HG03565 (cell line): ENCODE results near the gene STXBP5L.
"Not testable (repeated sequence)": the region's sequence is repeated elsewhere in the genome, so short reads cannot be mapped to it uniquely, and the experiment has no call there.

Experiments
- ATAC-seq: cut with Tn5 transposase; IDR thresholded peaks from one replicate; pipeline ENCODE4 v1.9.1; 2021; ENCODE audit warnings: mild to moderate bottlenecking, moderate library complexity; ENCODE audit not compliant: unreplicated experiment

Gene STXBP5L

GRCh38 chr3:121414924-121415323 lies 506.9 kb downstream of the STXBP5L start:
- ATAC-seq, result no peak

- ATAC-seq, result no peak
These were observed 510.2 kb downstream of the STXBP5L start for GRCh38 chr3:121418182-121418581.

GRCh38 chr3:121424549-121424948 lies 516.5 kb downstream of the STXBP5L start:
- no peak for ATAC-seq

- ATAC-seq, result no peak
These were observed 522.7 kb downstream of the STXBP5L start for GRCh38 chr3:121430664-121431215.

- ATAC-seq, result peak; percentile 95
These were observed 523.9 kb downstream of the STXBP5L start for GRCh38 chr3:121431726-121432517.

- no peak for ATAC-seq
These were observed 528.1 kb downstream of the STXBP5L start for GRCh38 chr3:121436074-121436473.

- no peak for ATAC-seq
These were observed 528.6 kb downstream of the STXBP5L start for GRCh38 chr3:121436641-121437040.

GRCh38 chr3:121443456-121443855 lies 535.5 kb downstream of the STXBP5L start:
- ATAC-seq, result no peak

- ATAC-seq, result not testable (repeated sequence)
These were observed 543.7 kb downstream of the STXBP5L start for GRCh38 chr3:121451752-121452151.

- no peak for ATAC-seq
These were observed 554.6 kb downstream of the STXBP5L start for GRCh38 chr3:121462565-121462964.

GRCh38 chr3:121463745-121464144 lies 555.7 kb downstream of the STXBP5L start:
- ATAC-seq, result no peak

- no peak for ATAC-seq
These were observed 559.1 kb downstream of the STXBP5L start for GRCh38 chr3:121467085-121467484.

GRCh38 chr3:121473001-121473400 lies 565.0 kb downstream of the STXBP5L start:
- ATAC-seq, result no peak
